NCI-H2107 treated with DMSO at 0.1 percent for 48 hours (cell line): Measurements from ENCODE around the gene RALB.
"Not testable (repeated sequence)": the region's sequence is repeated elsewhere in the genome, so short reads cannot be mapped to it uniquely, and the experiment has no call there.

Experiments
- DNase-seq: peaks from one replicate; lab custom pipeline; 2025; ENCODE audit not compliant: unreplicated experiment; lab: John Stamatoyannopoulos, UW

RALB gene

DNA sequence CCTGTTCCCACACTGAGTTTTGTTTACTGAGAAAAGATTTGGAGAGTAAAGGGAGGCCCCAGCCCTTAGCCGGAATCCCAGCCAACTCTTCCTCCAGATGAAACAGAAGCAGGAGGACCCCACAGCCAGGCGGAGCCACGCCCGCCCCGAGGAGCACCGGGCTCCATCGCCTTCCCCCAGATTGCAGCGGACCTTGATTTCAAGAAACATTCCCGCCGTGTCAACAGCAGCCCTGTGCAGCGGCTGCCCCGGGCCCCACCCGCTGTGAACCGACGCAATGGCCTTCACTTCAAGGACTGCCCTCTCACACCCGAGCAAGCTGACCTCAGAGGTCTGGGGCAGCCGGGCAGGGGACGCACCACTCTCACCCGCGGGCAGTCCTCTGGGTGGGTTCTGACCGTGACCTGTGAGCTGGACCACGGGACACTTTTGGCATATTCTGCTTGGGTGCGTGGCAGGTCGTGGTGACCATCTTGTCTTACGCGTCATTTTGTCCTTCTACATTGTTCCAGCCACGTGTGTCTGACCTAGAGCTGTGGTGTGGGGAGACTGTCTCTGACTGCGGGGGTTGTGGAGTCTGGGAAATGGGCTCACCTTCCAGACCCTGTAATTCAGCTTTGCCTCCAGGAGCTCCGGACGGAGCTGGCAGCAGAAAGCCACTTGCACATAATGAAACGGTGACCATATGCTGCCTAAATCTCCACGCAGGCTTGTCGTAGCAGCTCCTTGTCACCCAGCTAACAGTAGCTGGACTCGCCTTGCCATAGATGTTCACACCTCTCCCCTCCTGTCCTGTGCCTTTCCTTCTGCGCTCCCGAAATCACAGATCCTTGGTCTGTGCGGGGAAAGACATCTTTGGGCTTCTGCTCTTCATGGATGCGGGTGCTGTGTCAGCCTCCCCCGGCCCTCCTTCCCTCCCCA, 61.3 kb downstream of the RALB start:
- no peak for DNase-seq

DNA sequence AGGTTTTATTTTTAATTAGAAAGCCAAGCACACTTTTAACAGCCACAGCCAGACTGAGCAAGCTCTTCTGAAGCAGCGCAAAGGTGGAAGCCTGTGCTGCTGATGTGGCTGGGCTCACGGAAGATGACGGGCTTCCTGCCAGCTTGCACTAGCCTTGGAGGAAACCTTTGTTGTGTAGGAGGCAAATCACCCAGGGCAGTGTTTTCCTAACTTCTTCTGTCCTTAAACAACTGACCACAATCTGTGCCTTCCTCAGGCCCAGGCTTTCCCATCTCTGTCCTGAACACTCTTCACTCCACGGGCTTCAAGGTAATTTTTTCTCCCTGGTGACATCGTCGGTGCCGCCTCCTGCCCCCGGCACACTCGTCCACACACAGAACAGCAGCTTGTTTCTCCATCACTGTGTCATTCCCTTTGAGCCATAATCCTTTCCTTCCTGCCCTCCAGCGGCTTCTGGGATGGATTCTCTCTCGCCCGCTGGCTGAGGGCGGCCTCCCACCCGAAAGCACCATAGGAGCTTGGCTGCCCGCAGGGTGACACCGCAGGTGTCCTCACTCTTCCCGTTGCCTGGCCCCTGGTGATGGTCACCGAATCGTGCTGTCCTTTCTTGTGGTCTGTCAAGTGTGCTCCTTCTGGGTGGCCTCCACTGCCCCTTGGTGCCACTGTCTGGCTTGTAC, 62.2 kb downstream of the RALB start:
- DNase-seq = no peak

- DNase-seq = no peak
Measured at GRCh38 chr2:120315367-120316033, 62.8 kb downstream of the RALB start.

DNA sequence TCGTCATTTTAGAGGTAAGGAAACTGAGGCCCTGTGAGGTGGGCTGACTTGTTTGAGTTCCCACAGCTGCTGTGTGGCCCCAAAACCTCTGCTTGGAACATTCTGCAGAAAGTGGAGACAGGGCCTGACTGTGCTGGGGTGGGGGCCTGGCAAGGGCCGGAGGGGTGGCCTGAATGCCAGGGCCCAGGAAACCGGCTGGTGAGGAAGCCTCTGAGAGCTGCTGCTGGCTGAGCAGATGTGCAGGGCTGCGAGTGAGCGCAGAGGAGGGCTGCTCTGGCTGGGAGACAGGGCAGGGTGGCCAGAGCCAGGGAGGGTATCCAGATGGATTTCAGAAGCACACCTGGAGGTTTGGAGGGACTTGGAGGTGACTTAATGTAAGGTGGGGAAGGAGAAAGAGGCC, 63.4 kb downstream of the RALB start:
- no peak for DNase-seq

- no peak for DNase-seq
Measured at GRCh38 chr2:120316528-120317179, 64.0 kb downstream of the RALB start.

- DNase-seq = no peak
Measured at GRCh38 chr2:120317180-120317533, 64.5 kb downstream of the RALB start.

- no peak for DNase-seq
Measured at GRCh38 chr2:120317916-120318315, 65.3 kb downstream of the RALB start.

DNA sequence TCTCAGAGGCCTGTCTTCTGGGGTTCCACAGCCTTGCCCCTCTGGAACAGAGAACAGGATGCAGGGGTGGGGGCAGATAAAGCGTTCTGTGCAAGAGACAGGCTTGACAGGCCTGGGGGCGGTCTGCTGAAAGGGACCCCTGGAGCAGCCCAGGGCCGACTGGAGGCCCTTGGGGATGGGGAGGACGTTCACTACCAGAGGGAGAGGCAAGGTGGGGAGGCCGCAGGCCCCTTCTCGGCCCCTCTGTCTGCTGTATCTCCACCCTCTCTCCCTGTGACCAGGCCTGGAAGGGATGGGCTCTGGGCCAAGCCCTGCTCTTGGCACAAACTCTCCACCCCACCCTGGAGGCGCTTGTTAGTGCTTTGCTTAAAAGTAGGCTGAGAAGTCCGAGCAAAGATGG, 66.0 kb downstream of the RALB start:
- no peak for DNase-seq

DNA sequence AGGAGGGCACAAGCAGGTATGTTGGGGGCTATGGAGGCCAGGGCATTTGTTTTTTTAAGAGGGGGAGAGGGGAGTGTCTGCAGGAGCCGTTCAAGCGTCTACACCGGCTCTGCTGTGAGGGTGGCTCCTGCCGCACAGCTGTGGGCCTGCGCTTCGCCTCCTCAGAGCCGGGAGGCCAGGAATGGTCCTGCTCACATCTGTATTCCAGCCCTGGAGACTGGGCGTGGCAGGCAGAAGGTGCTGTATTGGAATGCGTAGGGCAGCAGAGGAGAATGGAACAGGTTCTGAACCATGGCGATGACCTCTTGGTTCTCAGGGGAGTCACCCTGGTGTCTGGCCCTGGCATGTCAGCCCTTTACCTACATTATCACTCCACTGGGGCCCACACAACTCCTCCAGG, 66.5 kb downstream of the RALB start:
- no peak for DNase-seq

GRCh38 chr2:120319686-120320317, 67.2 kb downstream of the RALB start:
- DNase-seq = no peak

GRCh38 chr2:120320318-120320851, 67.7 kb downstream of the RALB start:
- no peak for DNase-seq

GRCh38 chr2:120320887-120321556, 68.4 kb downstream of the RALB start:
- not testable (repeated sequence) for DNase-seq

DNA sequence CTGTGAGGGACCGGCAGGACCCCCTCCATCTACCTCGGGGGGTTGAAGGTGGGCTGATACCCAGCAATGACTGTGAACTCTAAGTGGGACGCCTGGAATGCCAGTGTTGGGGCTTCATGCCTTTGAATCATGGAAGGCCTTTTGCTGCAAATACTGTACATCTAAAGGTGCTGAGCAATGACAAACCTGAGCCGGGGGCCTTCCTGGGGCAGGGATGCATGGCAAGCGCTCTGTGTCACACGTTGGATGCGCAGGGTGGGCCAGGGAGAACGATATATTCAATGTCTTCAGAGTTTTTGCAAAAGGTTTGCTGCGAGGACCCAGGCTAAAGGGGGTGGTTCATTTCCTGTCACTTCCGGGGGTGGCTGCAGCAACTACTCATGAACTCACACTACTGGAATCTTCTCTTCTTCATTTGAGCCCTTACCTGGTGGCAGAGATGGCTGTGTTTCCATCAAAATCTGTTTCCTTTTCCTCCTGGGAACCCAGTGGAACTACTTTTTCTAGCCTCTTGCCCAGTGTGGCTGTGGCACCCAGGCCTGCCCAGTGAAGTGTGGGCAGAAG, 69.2 kb downstream of the RALB start:
- no peak for DNase-seq

DNA sequence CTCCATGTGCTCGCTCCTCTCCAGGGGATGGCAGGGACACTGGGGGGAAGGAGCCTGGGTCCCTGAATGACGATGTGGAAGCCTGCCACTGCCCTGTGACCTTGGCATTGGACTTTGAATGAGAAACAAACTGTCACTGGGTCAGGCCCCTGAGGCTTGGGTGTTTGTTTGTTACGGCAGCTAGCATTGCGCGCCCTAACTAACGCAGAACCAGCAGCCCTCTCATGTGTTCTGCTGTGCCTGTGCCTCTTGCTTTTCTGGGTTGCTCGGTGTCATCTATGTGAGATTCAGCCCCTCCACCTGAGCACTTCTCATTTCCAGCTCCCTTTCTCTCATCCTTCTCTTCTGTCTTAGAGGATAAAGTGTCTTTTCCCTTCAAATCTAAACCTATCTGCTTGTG, 69.7 kb downstream of the RALB start:
- no peak for DNase-seq

GRCh38 chr2:120323214-120323613, 70.6 kb downstream of the RALB start:
- DNase-seq = no peak

- no peak for DNase-seq
Measured at GRCh38 chr2:120323807-120324399, 71.3 kb downstream of the RALB start.

GRCh38 chr2:120324933-120325332, 72.3 kb downstream of the RALB start:
- no peak for DNase-seq

- no peak for DNase-seq
Measured at GRCh38 chr2:120326066-120326465, 73.4 kb downstream of the RALB start.
